ENCODE measurements around the gene ADAMTS13. TPM values are rescaled to one million over a fixed set of nuclear protein-coding genes. Genes with fewer than 3 reads are reported as not detected.

The ADAMTS13 gene
- total and polyA plus RNA-seq, 2 experiments from 2014 or later, result 1.4 to 2.2 TPM

DNA sequence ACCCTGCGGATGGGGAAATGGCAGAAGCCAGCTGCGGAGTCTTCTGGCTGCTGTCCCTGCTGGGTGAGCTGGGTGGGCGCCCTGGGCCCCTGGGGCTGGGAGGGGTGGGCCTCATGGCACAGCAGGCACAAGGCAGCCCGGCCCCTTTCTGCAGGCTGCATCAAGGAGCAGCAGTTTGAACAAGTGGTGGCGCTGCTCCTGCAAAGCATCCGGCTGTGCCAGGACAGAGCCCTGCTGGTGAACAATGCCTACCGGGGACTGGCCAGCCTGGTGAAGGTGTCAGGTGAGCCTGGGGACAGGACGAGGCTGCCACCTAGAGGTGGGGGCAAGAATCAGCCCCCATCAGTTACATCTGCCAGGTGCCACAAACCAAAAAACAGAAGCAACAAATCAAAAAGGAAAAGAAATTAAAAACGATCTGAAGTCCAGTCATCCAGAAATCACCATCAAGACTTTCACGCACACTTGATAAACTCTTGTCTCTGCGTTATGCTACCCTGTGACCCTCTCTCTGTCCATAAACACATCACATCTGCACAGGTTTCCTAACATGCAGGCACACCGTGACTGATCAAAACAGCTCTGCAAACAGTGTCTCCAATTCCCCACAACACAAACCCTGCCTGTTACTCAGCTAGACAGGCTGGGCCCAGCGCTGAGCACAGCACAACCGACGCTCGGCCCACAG lies 18.3 kb upstream of the ADAMTS13 start:
- peaks cover 12% of the 10 kb centered on the region for H3K4me1 ChIP-seq (ENCODE audit: insufficient read depth)
- H3K9me3 ChIP-seq (ENCODE audit: low read depth), result no peaks in the 10 kb centered on the region
- peaks cover 8% of the 10 kb centered on the region for H3K36me3 ChIP-seq (ENCODE audit: low read depth)
- no peak overlapping the region for H3K4me2 ChIP-seq (ENCODE audit: unreplicated experiment)
- 84 to 88% methylated on average over 15 to 16 of the region's 16 CpGs for WGBS, 2 experiments (ENCODE audit: low coverage in 1 of 2, low lambda C conversion rate in 2 of 2, missing lambda C conversion rate in 2 of 2)
- in situ Hi-C loops (cut with MboI), result no loop called here
- no peaks in the 10 kb centered on the region for H3K9me2 ChIP-seq (ENCODE audit: insufficient read depth)
- no peak for TF ChIP-seq EZH2phosphoT487 (IDR thresholded peaks at IDR 0.05; ENCODE audit: insufficient read depth, low read depth)
- no peak for TF ChIP-seq EZH2 (IDR thresholded peaks at IDR 0.05; ENCODE audit: insufficient read depth, poor library complexity, severe bottlenecking)
- H4K20me1 ChIP-seq (ENCODE audit: insufficient read depth), result no peaks in the 10 kb centered on the region
- peak; percentile 33 for DNase-seq
- no peaks in the 10 kb centered on the region for H3K79me2 ChIP-seq (ENCODE audit: insufficient read depth)
- no peak overlapping the region for H3K27ac ChIP-seq
- no peak overlapping the region for H3K9ac ChIP-seq
- H3K27me3 ChIP-seq (replicated peaks; ENCODE audit: insufficient read depth), result no peaks in the 10 kb centered on the region
- peaks cover 14% of the 10 kb centered on the region for H3F3A ChIP-seq (ENCODE audit: insufficient read depth)
- H2AFZ ChIP-seq, result no peak overlapping the region
- no peak overlapping the region for H3K4me3 ChIP-seq

DNA sequence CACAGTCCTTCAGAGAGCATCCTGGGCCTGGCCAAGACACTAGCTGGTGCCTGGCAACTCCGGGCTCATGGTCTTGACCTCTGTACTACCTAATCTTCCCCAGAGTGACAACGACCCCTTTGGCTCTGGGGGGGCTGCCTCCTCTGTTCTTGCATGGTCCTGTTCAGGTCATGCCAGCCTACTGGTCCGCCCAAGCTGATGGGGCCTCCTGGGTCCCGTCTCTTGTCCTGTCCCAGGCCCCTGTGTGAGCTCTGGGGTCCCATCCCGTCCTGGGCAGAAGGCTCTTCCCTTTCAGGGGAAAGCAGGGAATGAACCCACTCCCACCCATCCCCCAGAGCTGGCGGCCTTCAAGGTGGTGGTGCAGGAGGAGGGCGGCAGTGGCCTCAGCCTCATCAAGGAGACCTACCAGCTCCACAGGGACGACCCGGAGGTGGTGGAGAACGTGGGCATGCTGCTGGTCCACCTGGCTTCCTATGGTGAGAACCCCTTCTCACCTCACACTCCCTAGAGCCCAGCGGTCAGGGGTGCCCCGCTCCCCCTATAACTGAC lies 17.6 kb upstream of the ADAMTS13 start:
- no peak overlapping the region for H3K9ac ChIP-seq
- no peak overlapping the region for H3K27ac ChIP-seq
- in situ Hi-C loops (cut with MboI), result no loop called here
- peaks cover 12% of the 10 kb centered on the region for H3K4me1 ChIP-seq (ENCODE audit: insufficient read depth)
- H3K4me3 ChIP-seq, result no peak overlapping the region
- DNase-seq, result no peak
- no peak for TF ChIP-seq EZH2phosphoT487 (IDR thresholded peaks at IDR 0.05; ENCODE audit: insufficient read depth, low read depth)
- no peak for TF ChIP-seq EZH2 (IDR thresholded peaks at IDR 0.05; ENCODE audit: insufficient read depth, poor library complexity, severe bottlenecking)
- H3F3A ChIP-seq (ENCODE audit: insufficient read depth), result peaks cover 19% of the 10 kb centered on the region
- no peak overlapping the region for H3K4me2 ChIP-seq (ENCODE audit: unreplicated experiment)
- no peaks in the 10 kb centered on the region for H3K27me3 ChIP-seq (replicated peaks; ENCODE audit: insufficient read depth)
- H3K36me3 ChIP-seq (ENCODE audit: low read depth), result peaks cover 8% of the 10 kb centered on the region
- no peaks in the 10 kb centered on the region for H3K9me2 ChIP-seq (ENCODE audit: insufficient read depth)
- H3K79me2 ChIP-seq (ENCODE audit: insufficient read depth), result no peaks in the 10 kb centered on the region
- no peaks in the 10 kb centered on the region for H3K9me3 ChIP-seq (ENCODE audit: low read depth)
- WGBS, 2 experiments (ENCODE audit: low coverage in 1 of 2, low lambda C conversion rate in 2 of 2, missing lambda C conversion rate in 2 of 2), result 91% methylated on average over 12 of the region's 12 CpGs
- no peaks in the 10 kb centered on the region for H4K20me1 ChIP-seq (ENCODE audit: insufficient read depth)
- no peak overlapping the region for H2AFZ ChIP-seq

- H2AFZ ChIP-seq, result no peak overlapping the region
- 54 to 55% methylated on average over 19 of the region's 19 CpGs for WGBS, 2 experiments (ENCODE audit: low coverage in 1 of 2, low lambda C conversion rate in 2 of 2, missing lambda C conversion rate in 2 of 2)
- H3K9me3 ChIP-seq (ENCODE audit: low read depth), result no peaks in the 10 kb centered on the region
- DNase-seq, result peak; percentile 75
- H3K4me2 ChIP-seq (ENCODE audit: unreplicated experiment), result peak overlapping the region; percentile 12
- no peak for TF ChIP-seq EZH2phosphoT487 (IDR thresholded peaks at IDR 0.05; ENCODE audit: insufficient read depth, low read depth)
- no peak for TF ChIP-seq EZH2 (IDR thresholded peaks at IDR 0.05; ENCODE audit: insufficient read depth, poor library complexity, severe bottlenecking)
- peaks cover 13% of the 10 kb centered on the region for H3K36me3 ChIP-seq (ENCODE audit: low read depth)
- peaks cover 22% of the 10 kb centered on the region for H3F3A ChIP-seq (ENCODE audit: insufficient read depth)
- in situ Hi-C loops (cut with MboI), result no loop called here
- H3K27ac ChIP-seq, result peak overlapping the region; percentile 53
- H3K27me3 ChIP-seq (replicated peaks; ENCODE audit: insufficient read depth), result no peaks in the 10 kb centered on the region
- H4K20me1 ChIP-seq (ENCODE audit: insufficient read depth), result no peaks in the 10 kb centered on the region
- peaks cover under 1% of the 10 kb centered on the region; the same call in 1 of the 2 replicates for H3K79me2 ChIP-seq (ENCODE audit: insufficient read depth)
- H3K9ac ChIP-seq, result peak overlapping the region; percentile 12; the same call in 1 of the 2 replicates
- H3K9me2 ChIP-seq (ENCODE audit: insufficient read depth), result no peaks in the 10 kb centered on the region
- no peak overlapping the region for H3K4me3 ChIP-seq
- peaks cover 12% of the 10 kb centered on the region for H3K4me1 ChIP-seq (ENCODE audit: insufficient read depth)
These were observed 16.4 kb upstream of the ADAMTS13 start for GRCh38 chr9:133405508-133406438.

All from GM23248 (cell line).